K562 (cell line): ENCODE data around the gene NKX2-2.

Experiments used
- BHLHE40 ChIP-seq: IDR thresholded peaks from 2 replicates; pipeline ENCODE4 v1.6.1; 2011; ENCODE audit warnings: low read length, improper control_type of control experiment
- FOXM1 ChIP-seq, 2 experiments: fragments of 450-650 bp in 1 of 2; sonication (generic) in 1 of 2; formaldehyde crosslinking in 1 of 2; IDR thresholded peaks; 2 replicates each; pipeline versions ENCODE4 v1.6.1 to v1.9.0; 2017 to 2022; ENCODE audit warnings: low read depth in 2 of 2, mild to moderate bottlenecking in 2 of 2, missing genetic modification reagents in 1 of 2, moderate library complexity in 1 of 2
- GABPA ChIP-seq: fragments of 200-800 bp; sonication (Bioruptor generic); conservative IDR thresholded peaks from 2 replicates; pipeline ENCODE4 v1.6.1; 2016; ENCODE audit warnings: low read depth, missing genetic modification characterization, missing compliant biosample characterization
- HDAC1 ChIP-seq, 2 experiments: fragments of 450-650 bp; IDR thresholded peaks; 2 replicates each; pipeline ENCODE4 v1.6.1; 2016 to 2017; ENCODE audit warnings: inconsistent platforms in 1 of 2, mild to moderate bottlenecking in 1 of 2, moderate library complexity in 1 of 2
- HLTF ChIP-seq: fragments of 450-650 bp; IDR thresholded peaks from 2 replicates; pipeline ENCODE4 v1.6.1; 2016
- NCOA2 ChIP-seq, 2 experiments: fragments of 450-650 bp; IDR thresholded peaks; 2 replicates each; pipeline ENCODE4 v1.6.1; 2018; ENCODE audit warnings: mild to moderate bottlenecking in 2 of 2, moderate library complexity in 1 of 2; ENCODE audit not compliant: partially characterized antibody in 2 of 2
- NR2C2 ChIP-seq, 2 experiments: fragments of 200-800 bp in 1 of 2; sonication (Bioruptor generic) in 1 of 2; sonication (generic) in 1 of 2; formaldehyde crosslinking in 1 of 2; IDR thresholded peaks; 2 replicates each; pipeline versions ENCODE4 v1.6.1 to v1.8.0; 2016 to 2022; ENCODE audit warnings: mild to moderate bottlenecking in 1 of 2, missing compliant biosample characterization in 1 of 2, missing genetic modification characterization in 1 of 2, missing genetic modification reagents in 1 of 2
- PKNOX1 ChIP-seq: fragments of 450-650 bp; IDR thresholded peaks from 2 replicates; pipeline ENCODE4 v1.6.1; 2016
- POLR2A ChIP-seq: fragments of 450-650 bp; conservative IDR thresholded peaks from 2 replicates; pipeline ENCODE4 v1.6.1; 2016
- PRMT5 ChIP-seq: sonication (generic); formaldehyde crosslinking; IDR thresholded peaks from 2 replicates; pipeline ENCODE4 v1.5.0; 2020; ENCODE audit warnings: missing genetic modification reagents
- USF1 ChIP-seq: sonication (generic); formaldehyde crosslinking; IDR thresholded peaks from 2 replicates; pipeline ENCODE4 v1.9.0; 2022; ENCODE audit warnings: mild to moderate bottlenecking, missing genetic modification reagents
- YBX1 ChIP-seq: fragments of 450-650 bp; IDR thresholded peaks from 2 replicates; pipeline ENCODE4 v1.7.1; 2016; ENCODE audit warnings: mild to moderate bottlenecking
- ZNF507 ChIP-seq: conservative IDR thresholded peaks from 2 replicates; pipeline ENCODE4 v1.6.1; 2017; ENCODE audit warnings: missing genetic modification characterization, missing compliant biosample characterization
- TF ChIP-seq, protein P1 (sequence below), 3 experiments: IDR thresholded peaks in 2 of 3; conservative IDR thresholded peaks in 1 of 3; 2 replicates each; pipeline ENCODE4 v1.5.1; 2011 to 2012; ENCODE audit warnings: low read length in 3 of 3, mild to moderate bottlenecking in 3 of 3, control low read depth in 2 of 3, improper control_type of control experiment in 1 of 3, inconsistent platforms in 1 of 3, low read depth in 1 of 3, mixed read lengths in 1 of 3, moderate library complexity in 1 of 3; ENCODE audit not compliant: insufficient read depth in 2 of 3

- TF ChIP-seq BHLHE40 (no peak), NCOA2 (IDR thresholded peaks at IDR 0.05; ENCODE audit: partially characterized antibody in 2 of 2) (no peak), YBX1 (no peak), GABPA (tag) (no peak), PRMT5 (CRISPR knock-in tag) (no peak), USF1 (CRISPR knock-in tag) (no peak), NR2C2 (CRISPR knock-in tag; IDR thresholded peaks at IDR 0.05) (no peak), NR2C2 (tag; IDR thresholded peaks at IDR 0.05) (no peak), POLR2A (no peak), PKNOX1 (no peak), FOXM1 (IDR thresholded peaks at IDR 0.05; ENCODE audit: low read depth) (no peak), FOXM1 (CRISPR knock-in tag; IDR thresholded peaks at IDR 0.05; ENCODE audit: low read depth) (no peak), ZNF507 (tag) (no peak), HDAC1 (IDR thresholded peaks at IDR 0.05) (no peak), HLTF (no peak)
- TF ChIP-seq, protein P1, sequence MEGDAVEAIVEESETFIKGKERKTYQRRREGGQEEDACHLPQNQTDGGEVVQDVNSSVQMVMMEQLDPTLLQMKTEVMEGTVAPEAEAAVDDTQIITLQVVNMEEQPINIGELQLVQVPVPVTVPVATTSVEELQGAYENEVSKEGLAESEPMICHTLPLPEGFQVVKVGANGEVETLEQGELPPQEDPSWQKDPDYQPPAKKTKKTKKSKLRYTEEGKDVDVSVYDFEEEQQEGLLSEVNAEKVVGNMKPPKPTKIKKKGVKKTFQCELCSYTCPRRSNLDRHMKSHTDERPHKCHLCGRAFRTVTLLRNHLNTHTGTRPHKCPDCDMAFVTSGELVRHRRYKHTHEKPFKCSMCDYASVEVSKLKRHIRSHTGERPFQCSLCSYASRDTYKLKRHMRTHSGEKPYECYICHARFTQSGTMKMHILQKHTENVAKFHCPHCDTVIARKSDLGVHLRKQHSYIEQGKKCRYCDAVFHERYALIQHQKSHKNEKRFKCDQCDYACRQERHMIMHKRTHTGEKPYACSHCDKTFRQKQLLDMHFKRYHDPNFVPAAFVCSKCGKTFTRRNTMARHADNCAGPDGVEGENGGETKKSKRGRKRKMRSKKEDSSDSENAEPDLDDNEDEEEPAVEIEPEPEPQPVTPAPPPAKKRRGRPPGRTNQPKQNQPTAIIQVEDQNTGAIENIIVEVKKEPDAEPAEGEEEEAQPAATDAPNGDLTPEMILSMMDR (IDR thresholded peaks at IDR 0.05 in 2 of 3, conservative IDR thresholded peaks at IDR 0.05 in 1 of 3; ENCODE audit: insufficient read depth in 2 of 3, low read depth in 1 of 3, low read length in 3 of 3), result no peak
Observed at GRCh38 chr20:21523281-21523868, 9.5 kb upstream of the NKX2-2 start.
